ENCODE results near the gene GJB4.
"Not testable (repeated sequence)": the region's sequence is repeated elsewhere in the genome, so short reads cannot be mapped to it uniquely, and the experiment has no call there.

Gene GJB4

GRCh38 chr1:34759503-34760357 lies at the start of gene GJB4:
GJB4 (plus strand) TSS chr1:34759740; CDS start chr1:34761255, 1,515 bp downstream.
- no peak for DNase-seq

GRCh38 chr1:34710812-34711211 lies 48.7 kb upstream of the GJB4 start:
- no peak for DNase-seq

GRCh38 chr1:34711485-34711884 lies 48.1 kb upstream of the GJB4 start:
- DNase-seq: no peak

- no peak for DNase-seq
These were observed 47.4 kb upstream of the GJB4 start for GRCh38 chr1:34712007-34712688.

GRCh38 chr1:34713443-34713842 lies 46.1 kb upstream of the GJB4 start:
- DNase-seq: no peak

GRCh38 chr1:34714386-34714785 lies 45.2 kb upstream of the GJB4 start:
- no peak for DNase-seq

GRCh38 chr1:34715139-34715538 lies 44.4 kb upstream of the GJB4 start:
- no peak for DNase-seq

- no peak for DNase-seq
These were observed 38.3 kb upstream of the GJB4 start for GRCh38 chr1:34721241-34721640.

GRCh38 chr1:34721646-34722355 lies 37.7 kb upstream of the GJB4 start:
- DNase-seq: peak; percentile 30

GRCh38 chr1:34726861-34727260 lies 32.7 kb upstream of the GJB4 start:
- DNase-seq: no peak

- no peak for DNase-seq
These were observed 29.1 kb upstream of the GJB4 start for GRCh38 chr1:34730485-34730884.

- DNase-seq: not testable (repeated sequence)
These were observed 26.7 kb upstream of the GJB4 start for GRCh38 chr1:34732831-34733230.

GRCh38 chr1:34736692-34737091 lies 22.8 kb upstream of the GJB4 start:
- no peak for DNase-seq

- not testable (repeated sequence) for DNase-seq
These were observed 22.3 kb upstream of the GJB4 start for GRCh38 chr1:34737236-34737635.

GRCh38 chr1:34739613-34740012 lies 19.9 kb upstream of the GJB4 start:
- no peak for DNase-seq

GRCh38 chr1:34740161-34740868 lies 19.2 kb upstream of the GJB4 start:
- DNase-seq: no peak

- DNase-seq: peak; percentile 42
These were observed 16.8 kb upstream of the GJB4 start for GRCh38 chr1:34742667-34743270.

- DNase-seq: no peak
These were observed 15.8 kb upstream of the GJB4 start for GRCh38 chr1:34743775-34744174.

GRCh38 chr1:34744851-34745250 lies 14.7 kb upstream of the GJB4 start:
- DNase-seq: no peak

GRCh38 chr1:34745666-34746065 lies 13.9 kb upstream of the GJB4 start:
- DNase-seq: no peak

GRCh38 chr1:34746101-34746500 lies 13.4 kb upstream of the GJB4 start:
- DNase-seq: no peak
